CD4-positive, alpha-beta T cell (primary cell): ENCODE results near the gene PRPH. TPM values are rescaled to one million over a fixed set of nuclear protein-coding genes. Genes with fewer than 3 reads are reported as not detected.
A peak's percentile ranks its signal among the peaks of the same experiment; 100 is the strongest.

Experiments used
- ATAC-seq: fragments of 200-7000 bp; cut with Tn5 transposase; one replicate; pipeline ENCODE4 v1.10.0; 2022; ENCODE audit warnings: mild to moderate bottlenecking; ENCODE audit not compliant: poor library complexity
- CTCF ChIA-PET: fragments of 350-600 bp; sonication (Branson Sonifier 250); formaldehyde crosslinking; loops from one replicate; lab custom pipeline; 2021; ENCODE audit warnings: antibody characterized with exemption, inconsistent platforms; lab: Charles Lee
- POLR2A ChIA-PET: fragments of 350-600 bp; sonication (Branson Sonifier 250); formaldehyde crosslinking; loops from one replicate; lab custom pipeline; 2021; ENCODE audit warnings: antibody characterized with exemption, inconsistent platforms; lab: Charles Lee
- DNase-seq, 14 experiments: peaks; one replicate each; pipeline ENCODE4 v3.0.0-alpha.2; 2013 to 2020; ENCODE audit warnings: mixed read lengths in 2 of 14
- H3K27ac ChIP-seq, 2 donors: one replicate each; pipeline versions ENCODE4 v1.5.1 to v1.7.0; 2013; ENCODE audit warnings: low read length in 2 of 2, low read depth in 1 of 2, mild to moderate bottlenecking in 1 of 2
- H3K27me3 ChIP-seq, 2 experiments: 1 replicate in 1 of 2; 2 replicates in 1 of 2; pipeline versions ENCODE4 v1.6.1 to v1.7.0; 2013; ENCODE audit warnings: low read length in 2 of 2, control low read depth in 1 of 2, mild to moderate bottlenecking in 1 of 2, moderate library complexity in 1 of 2; ENCODE audit not compliant: insufficient read depth in 2 of 2, control insufficient read depth in 1 of 2
- H3K36me3 ChIP-seq: one replicate; pipeline ENCODE4 v1.6.1; 2013; ENCODE audit warnings: low read length, control low read depth; ENCODE audit not compliant: insufficient read depth
- H3K4me1 ChIP-seq: one replicate; pipeline ENCODE4 v1.6.1; 2013; ENCODE audit warnings: low read length, control low read depth; ENCODE audit not compliant: insufficient read depth
- H3K4me3 ChIP-seq: one replicate; pipeline ENCODE4 v1.5.1; 2013; ENCODE audit warnings: mild to moderate bottlenecking, low read length, moderate library complexity
- H3K9me3 ChIP-seq, 2 experiments: 1 replicate in 1 of 2; 2 replicates in 1 of 2; pipeline versions ENCODE4 v1.6.1 to v1.7.0; 2013; ENCODE audit warnings: low read length in 2 of 2, mild to moderate bottlenecking in 2 of 2, control low read depth in 1 of 2, moderate library complexity in 1 of 2; ENCODE audit not compliant: control insufficient read depth in 1 of 2, insufficient read depth in 1 of 2
- H3K27ac Mint-ChIP-seq: one replicate; pipeline ENCODE4 v1.8.0; 2020; ENCODE audit warnings: mixed read lengths
- H3K27me3 Mint-ChIP-seq: one replicate; pipeline ENCODE4 v1.8.0; 2021; ENCODE audit warnings: mixed read lengths
- H3K36me3 Mint-ChIP-seq: one replicate; pipeline ENCODE4 v1.8.0; 2021; ENCODE audit warnings: low read depth, mixed read lengths
- H3K4me1 Mint-ChIP-seq: one replicate; pipeline ENCODE4 v1.8.0; 2021; ENCODE audit warnings: low read depth, mixed read lengths
- H3K4me3 Mint-ChIP-seq: one replicate; pipeline ENCODE4 v1.8.0; 2020; ENCODE audit warnings: mild to moderate bottlenecking, mixed read lengths
- H3K9me3 Mint-ChIP-seq: one replicate; pipeline ENCODE4 v1.8.0; 2020; ENCODE audit warnings: mixed read lengths
- CTCF ChIP-seq: fragments of 200-600 bp; IDR thresholded peaks from one replicate; pipeline ENCODE4 v1.8.0; 2022; ENCODE audit warnings: antibody characterized with exemption, mild to moderate bottlenecking
- intact Hi-C, 2 experiments: fragments of 100-400 bp; cut with DNase I in 1 of 2; cut with micrococcal nuclease in 1 of 2; formaldehyde crosslinking; loops; one replicate each; pipeline versions ENCODE4 v1.15.1 to v1.9.0; 2023 to 2025; cut with DNase I, micrococcal nuclease
- total RNA-seq, 174 experiments: library from RNA in 2 of 174; stranded (reverse) in 2 of 174; gene quantifications; one replicate each; pipeline ENCODE4 v1.2.3 and lab custom pipeline; 2021 to 2026

PRPH gene
- total RNA-seq, 2 experiments from 2014 or later = 0.56 TPM; not detected in 1

- H3K27me3 Mint-ChIP-seq = peaks cover 58% of the 10 kb centered on the region
- POLR2A ChIA-PET = interaction anchor here (1.7 kb wide), 1 partner anchor 48 kb away, joined by 6 read pairs; no protein-coding TSS in a partner anchor
- DNase-seq = no peak
- H3K27ac Mint-ChIP-seq = no peak overlapping the region
- H3K36me3 Mint-ChIP-seq = no peaks in the 10 kb centered on the region
- Histone ChIP-seq H3K27me3 (peaks cover 48 to 59% of the 10 kb centered on the region in 2 experiments), H3K27ac (no peak overlapping the region), H3K9me3 (peaks cover 0 to 22% of the 10 kb centered on the region in 2 experiments), H3K4me1 (peaks cover 31% of the 10 kb centered on the region), H3K4me3 (no peak overlapping the region), H3K36me3 (no peaks in the 10 kb centered on the region)
- no peak for ATAC-seq
- CTCF ChIA-PET = interaction anchor here (1.4 kb wide), 1 partner anchor 38 kb away, joined by 4 read pairs; no protein-coding TSS in a partner anchor
- intact Hi-C loops = no loop called here
- H3K4me3 Mint-ChIP-seq = no peak overlapping the region
- H3K4me1 Mint-ChIP-seq = peaks cover 23% of the 10 kb centered on the region
- TF ChIP-seq CTCF = no peak
- no peaks in the 10 kb centered on the region for H3K9me3 Mint-ChIP-seq
These were observed 702 bp upstream of the PRPH start for GRCh38 chr12:49294086-49294803.

GRCh38 chr12:49294804-49295081 lies 204 bp upstream of the PRPH start:
- H3K9me3 Mint-ChIP-seq = no peaks in the 10 kb centered on the region
- peaks cover 0 to 22% of the 10 kb centered on the region in 2 experiments for H3K9me3 ChIP-seq
- POLR2A ChIA-PET = interaction anchor here (1.7 kb wide), 1 partner anchor 48 kb away, joined by 6 read pairs; no protein-coding TSS in a partner anchor
- intact Hi-C loops = no loop called here
- H3K4me1 ChIP-seq = peaks cover 31% of the 10 kb centered on the region
- no peak overlapping the region for H3K27ac ChIP-seq
- CTCF ChIA-PET = interaction anchor here (1.4 kb wide), 1 partner anchor 37 kb away, joined by 4 read pairs; no protein-coding TSS in a partner anchor
- H3K36me3 ChIP-seq = no peaks in the 10 kb centered on the region
- TF ChIP-seq CTCF = no peak
- DNase-seq (no peak), ATAC-seq (no peak)
- H3K4me3 Mint-ChIP-seq = no peak overlapping the region
- H3K36me3 Mint-ChIP-seq = no peaks in the 10 kb centered on the region
- peaks cover 58% of the 10 kb centered on the region for H3K27me3 Mint-ChIP-seq
- H3K27me3 ChIP-seq = peaks cover 48 to 59% of the 10 kb centered on the region in 2 experiments
- peaks cover 23% of the 10 kb centered on the region for H3K4me1 Mint-ChIP-seq
- no peak overlapping the region for H3K27ac Mint-ChIP-seq
- no peak overlapping the region for H3K4me3 ChIP-seq

- H3K9me3 Mint-ChIP-seq = no peaks in the 10 kb centered on the region
These were observed 1.3 kb downstream of the PRPH start for GRCh38 chr12:49296034-49296835.

More at GRCh38 chr12:49296034-49296835, 1.3 kb downstream of the PRPH start:
- Mint-ChIP-seq H3K4me1 (peaks cover 23% of the 10 kb centered on the region), H3K36me3 (no peaks in the 10 kb centered on the region), H3K4me3 (peak overlapping the region; percentile 65), H3K27me3 (peaks cover 62% of the 10 kb centered on the region), H3K27ac (no peak overlapping the region)
- peak overlapping the region; percentile 33 for H3K4me3 ChIP-seq
- ChIA-PET POLR2A (interaction anchor here (0.6 to 1.7 kb wide), 3 partner anchors 46 to 406 kb away, joined by 3 to 6 read pairs (median 3); no protein-coding TSS in a partner anchor), CTCF (interaction anchor here (0.7 to 2.0 kb wide), 6 partner anchors 8 to 51 kb away, joined by 3 to 7 read pairs (median 5); partner anchors contain the start of genes C1QL4 and DNAJC22)
- ATAC-seq (peak; percentile 75), DNase-seq (peak; percentile 26 to 81 (median 58))
- no peaks in the 10 kb centered on the region for H3K36me3 ChIP-seq
- peaks cover 0 to 22% of the 10 kb centered on the region in 2 experiments for H3K9me3 ChIP-seq
- peaks cover 48 to 59% of the 10 kb centered on the region in 2 experiments for H3K27me3 ChIP-seq
- H3K27ac ChIP-seq = no peak overlapping the region
- H3K4me1 ChIP-seq = peaks cover 31% of the 10 kb centered on the region
- intact Hi-C loops = no loop called here
- TF ChIP-seq CTCF = peak; percentile 61
